GM19099 (cell line): ENCODE results near the gene EPB41L3.

Source experiments
- POLR2A ChIP-seq: IDR thresholded peaks from 3 replicates; pipeline ENCODE4 v1.6.1; 2011; ENCODE audit warnings: low read depth; ENCODE audit not compliant: insufficient read length; ENCODE audit errors: extremely low read depth

Gene EPB41L3

GRCh38 chr18:5421981-5422380 lies 121.8 kb downstream of the EPB41L3 start:
- no peak for TF ChIP-seq POLR2A

GRCh38 chr18:5420906-5421305 lies 122.9 kb downstream of the EPB41L3 start:
- TF ChIP-seq POLR2A: no peak

- TF ChIP-seq POLR2A: no peak
Measured at GRCh38 chr18:5419601-5420000, 124.2 kb downstream of the EPB41L3 start.

GRCh38 chr18:5419030-5419429 lies 124.8 kb downstream of the EPB41L3 start:
- no peak for TF ChIP-seq POLR2A

GRCh38 chr18:5417342-5417741 lies 126.5 kb downstream of the EPB41L3 start:
- no peak for TF ChIP-seq POLR2A

GRCh38 chr18:5416112-5416511 lies 127.7 kb downstream of the EPB41L3 start:
- TF ChIP-seq POLR2A: no peak

GRCh38 chr18:5415665-5416064 lies 128.1 kb downstream of the EPB41L3 start:
- no peak for TF ChIP-seq POLR2A

- TF ChIP-seq POLR2A: no peak
Measured at GRCh38 chr18:5415031-5415430, 128.8 kb downstream of the EPB41L3 start.

GRCh38 chr18:5414546-5414945 lies 129.3 kb downstream of the EPB41L3 start:
- TF ChIP-seq POLR2A: no peak

GRCh38 chr18:5413447-5413846 lies 130.3 kb downstream of the EPB41L3 start:
- no peak for TF ChIP-seq POLR2A

GRCh38 chr18:5410582-5410981 lies 133.2 kb downstream of the EPB41L3 start:
- no peak for TF ChIP-seq POLR2A

- no peak for TF ChIP-seq POLR2A
Measured at GRCh38 chr18:5398269-5398668, 145.5 kb downstream of the EPB41L3 start.

GRCh38 chr18:5397102-5397501 lies 146.7 kb downstream of the EPB41L3 start:
- no peak for TF ChIP-seq POLR2A

- no peak for TF ChIP-seq POLR2A
Measured at GRCh38 chr18:5395860-5396448, 147.8 kb downstream of the EPB41L3 start.

- TF ChIP-seq POLR2A: no peak
Measured at GRCh38 chr18:5393779-5394178, 150.0 kb downstream of the EPB41L3 start.

- TF ChIP-seq POLR2A: no peak
Measured at GRCh38 chr18:5391409-5391808, 152.4 kb downstream of the EPB41L3 start.

- TF ChIP-seq POLR2A: no peak
Measured at GRCh38 chr18:5389356-5389755, 154.4 kb downstream of the EPB41L3 start.
